Immature natural killer cell (primary cell): ENCODE results near the gene RAD51. TPM values are rescaled to one million over a fixed set of nuclear protein-coding genes. Genes with fewer than 3 reads are reported as not detected.

Experiments
- DNase-seq, 3 donors: peaks; one replicate each; pipeline ENCODE4 v3.0.0; 2022; ENCODE audit warnings: mixed read lengths in 1 of 3
- H3K27ac Mint-ChIP-seq, 6 donors: one replicate each; pipeline ENCODE4 v1.8.0; 2020; ENCODE audit warnings: mixed read lengths in 6 of 6, mild to moderate bottlenecking in 5 of 6, inconsistent platforms in 4 of 6, moderate library complexity in 3 of 6
- H3K27me3 Mint-ChIP-seq, 3 donors: one replicate each; pipeline ENCODE4 v1.8.0; 2020 to 2021; ENCODE audit warnings: low read depth in 3 of 3, mild to moderate bottlenecking in 3 of 3, mixed read lengths in 3 of 3, moderate library complexity in 3 of 3, inconsistent platforms in 1 of 3
- H3K36me3 Mint-ChIP-seq, 3 donors: one replicate each; pipeline ENCODE4 v1.8.0; 2020; ENCODE audit warnings: mixed read lengths in 3 of 3, inconsistent platforms in 2 of 3, mild to moderate bottlenecking in 2 of 3
- H3K4me1 Mint-ChIP-seq, 2 donors: one replicate each; pipeline ENCODE4 v1.8.0; 2020; ENCODE audit warnings: inconsistent platforms in 2 of 2, mild to moderate bottlenecking in 2 of 2, mixed read lengths in 2 of 2, moderate library complexity in 1 of 2
- H3K4me3 Mint-ChIP-seq, 5 donors: one replicate each; pipeline ENCODE4 v1.8.0; 2020; ENCODE audit warnings: mild to moderate bottlenecking in 5 of 5, mixed read lengths in 5 of 5, inconsistent platforms in 3 of 5, moderate library complexity in 3 of 5
- H3K9me3 Mint-ChIP-seq, 6 donors: one replicate each; pipeline ENCODE4 v1.8.0; 2020; ENCODE audit warnings: mild to moderate bottlenecking in 6 of 6, mixed read lengths in 6 of 6, inconsistent platforms in 4 of 6, moderate library complexity in 3 of 6
- polyA plus RNA-seq, 3 donors: library from polyadenylated mRNA; unstranded; fragments of 300-500 nt; fragmentation: Illumina TruSeq; gene quantifications; one replicate each; pipeline ENCODE4 v1.2.3, GENCODE V29; 2021

Gene RAD51
- polyA plus RNA-seq, 3 donors from 2014 or later, result 2.6 to 7.5 (median 4.7) TPM

GRCh38 chr15:40693904-40694687 lies 878 bp upstream of the RAD51 start:
- Mint-ChIP-seq H3K9me3 (no peaks in the 10 kb centered on the region), H3K27ac (peak overlapping the region; percentile 94 to 98 (median 97)), H3K27me3 (peaks cover 6 to 9% (median 8%) of the 10 kb centered on the region in 3 donors), H3K4me1 (peaks cover 29% of the 10 kb centered on the region in 2 donors), H3K36me3 (peaks cover 0 to 7% (median 3%) of the 10 kb centered on the region in 3 donors), H3K4me3 (peak overlapping the region; percentile 94 to 100 (median 99))
- DNase-seq, result no peak

GRCh38 chr15:40695469-40695890 lies 506 bp downstream of the RAD51 start:
- no peaks in the 10 kb centered on the region for H3K9me3 Mint-ChIP-seq
- H3K4me3 Mint-ChIP-seq, result peak overlapping the region; percentile 94 to 100 (median 99)
- peaks cover 29% of the 10 kb centered on the region in 2 donors for H3K4me1 Mint-ChIP-seq
- peaks cover 6 to 9% (median 8%) of the 10 kb centered on the region in 3 donors for H3K27me3 Mint-ChIP-seq
- H3K27ac Mint-ChIP-seq, result peak overlapping the region; percentile 49 to 98 (median 96)
- H3K36me3 Mint-ChIP-seq, result peaks cover 0 to 4% (median 3%) of the 10 kb centered on the region in 3 donors
- DNase-seq, result no peak

- peak overlapping the region in 4 of 5 donors; percentile 94 to 100 (median 98) for H3K4me3 Mint-ChIP-seq
Observed at GRCh38 chr15:40696228-40696627, 1.3 kb downstream of the RAD51 start.

GRCh38 chr15:40697916-40698315 lies 2.9 kb downstream of the RAD51 start:
- DNase-seq, result no peak
- Mint-ChIP-seq H3K27ac (peak overlapping the region in 1 of 6 donors; percentile 13), H3K4me3 (peak overlapping the region in 1 of 5 donors; percentile 25), H3K27me3 (peaks cover 6 to 8% (median 7%) of the 10 kb centered on the region in 3 donors), H3K36me3 (peaks cover 0 to 3% (median 0%) of the 10 kb centered on the region in 3 donors), H3K4me1 (peaks cover 23 to 34% of the 10 kb centered on the region in 2 donors), H3K9me3 (no peaks in the 10 kb centered on the region)

More at GRCh38 chr15:40696228-40696627, 1.3 kb downstream of the RAD51 start:
- H3K27me3 Mint-ChIP-seq, result peaks cover 6 to 9% (median 8%) of the 10 kb centered on the region in 3 donors
- H3K36me3 Mint-ChIP-seq, result peaks cover 0 to 4% (median 3%) of the 10 kb centered on the region in 3 donors
- H3K4me1 Mint-ChIP-seq, result peaks cover 29% of the 10 kb centered on the region in 2 donors
- no peaks in the 10 kb centered on the region for H3K9me3 Mint-ChIP-seq
- no peak for DNase-seq
- peak overlapping the region in 1 of 6 donors; percentile 97 for H3K27ac Mint-ChIP-seq

- Mint-ChIP-seq H3K27ac (peak overlapping the region in 1 of 6 donors; percentile 77), H3K9me3 (no peaks in the 10 kb centered on the region), H3K4me1 (peaks cover 0 to 5% of the 10 kb centered on the region in 2 donors), H3K4me3 (no peak overlapping the region), H3K27me3 (peaks cover 0 to 3% (median 1%) of the 10 kb centered on the region in 3 donors), H3K36me3 (no peaks in the 10 kb centered on the region)
- DNase-seq, result peak; percentile 40 to 56 (median 47)
Observed at GRCh38 chr15:40702077-40702476, 7.1 kb downstream of the RAD51 start.

GRCh38 chr15:40706121-40706520 lies 11.1 kb downstream of the RAD51 start:
- Mint-ChIP-seq H3K36me3 (peaks cover 0 to 5% (median 0%) of the 10 kb centered on the region in 3 donors), H3K27me3 (peaks cover 0 to 1% (median 0%) of the 10 kb centered on the region in 3 donors)

GRCh38 chr15:40714144-40714543 lies 19.2 kb downstream of the RAD51 start:
- Mint-ChIP-seq H3K27ac (peak overlapping the region in 1 of 6 donors; percentile 39), H3K27me3 (no peaks in the 10 kb centered on the region), H3K9me3 (no peaks in the 10 kb centered on the region), H3K4me1 (no peaks in the 10 kb centered on the region), H3K36me3 (peaks cover 0 to 5% (median 3%) of the 10 kb centered on the region in 3 donors), H3K4me3 (no peak overlapping the region)
- no peak for DNase-seq

More at GRCh38 chr15:40706121-40706520, 11.1 kb downstream of the RAD51 start:
- DNase-seq, result no peak
- Mint-ChIP-seq H3K9me3 (no peaks in the 10 kb centered on the region), H3K27ac (no peak overlapping the region), H3K4me1 (peaks cover 0 to 5% of the 10 kb centered on the region in 2 donors), H3K4me3 (no peak overlapping the region)

- no peak for DNase-seq
- Mint-ChIP-seq H3K4me3 (no peak overlapping the region), H3K27ac (no peak overlapping the region), H3K9me3 (no peaks in the 10 kb centered on the region), H3K27me3 (no peaks in the 10 kb centered on the region), H3K36me3 (peaks cover 0 to 3% (median 0%) of the 10 kb centered on the region in 3 donors), H3K4me1 (no peaks in the 10 kb centered on the region)
Observed at GRCh38 chr15:40716165-40716564, 21.2 kb downstream of the RAD51 start.

GRCh38 chr15:40721701-40722100 lies 26.7 kb downstream of the RAD51 start:
- Mint-ChIP-seq H3K4me3 (no peak overlapping the region), H3K9me3 (no peaks in the 10 kb centered on the region), H3K27me3 (peaks cover 0 to 1% (median 0%) of the 10 kb centered on the region in 3 donors), H3K27ac (no peak overlapping the region), H3K36me3 (peaks cover 0 to 3% (median 0%) of the 10 kb centered on the region in 3 donors), H3K4me1 (no peaks in the 10 kb centered on the region)
- no peak for DNase-seq

GRCh38 chr15:40722354-40722753 lies 27.4 kb downstream of the RAD51 start:
- Mint-ChIP-seq H3K4me1 (no peaks in the 10 kb centered on the region), H3K27ac (no peak overlapping the region), H3K36me3 (peaks cover 0 to 3% (median 0%) of the 10 kb centered on the region in 3 donors), H3K27me3 (peaks cover 0 to 1% (median 0%) of the 10 kb centered on the region in 3 donors), H3K9me3 (no peaks in the 10 kb centered on the region), H3K4me3 (no peak overlapping the region)
- DNase-seq, result no peak

- peaks cover 0 to 1% (median 0%) of the 10 kb centered on the region in 3 donors for H3K27me3 Mint-ChIP-seq
- DNase-seq, result no peak
- H3K4me1 Mint-ChIP-seq, result no peaks in the 10 kb centered on the region
- no peak overlapping the region for H3K4me3 Mint-ChIP-seq
- H3K9me3 Mint-ChIP-seq, result no peaks in the 10 kb centered on the region
- no peak overlapping the region for H3K27ac Mint-ChIP-seq
- peaks cover 0 to 3% (median 0%) of the 10 kb centered on the region in 3 donors for H3K36me3 Mint-ChIP-seq
Observed at GRCh38 chr15:40722934-40723333, 28.0 kb downstream of the RAD51 start.

GRCh38 chr15:40723919-40724318 lies 28.9 kb downstream of the RAD51 start:
- Mint-ChIP-seq H3K36me3 (peaks cover 0 to 5% (median 0%) of the 10 kb centered on the region in 3 donors), H3K27ac (no peak overlapping the region), H3K4me1 (no peaks in the 10 kb centered on the region), H3K9me3 (no peaks in the 10 kb centered on the region), H3K4me3 (no peak overlapping the region), H3K27me3 (peaks cover 0 to 1% (median 0%) of the 10 kb centered on the region in 3 donors)
- no peak for DNase-seq

- no peak for DNase-seq
- Mint-ChIP-seq H3K4me1 (no peaks in the 10 kb centered on the region), H3K27me3 (no peaks in the 10 kb centered on the region), H3K36me3 (peaks cover 5 to 25% (median 12%) of the 10 kb centered on the region in 3 donors), H3K9me3 (no peaks in the 10 kb centered on the region), H3K27ac (peak overlapping the region in 3 of 6 donors; percentile 17 to 46 (median 40)), H3K4me3 (no peak overlapping the region)
Observed at GRCh38 chr15:40731034-40731433, 36.1 kb downstream of the RAD51 start.

- H3K4me3 Mint-ChIP-seq, result no peak overlapping the region
- H3K36me3 Mint-ChIP-seq, result peaks cover 6 to 57% (median 12%) of the 10 kb centered on the region in 3 donors
- H3K27me3 Mint-ChIP-seq, result peaks cover 0 to 3% (median 0%) of the 10 kb centered on the region in 3 donors
- peaks cover 4 to 5% of the 10 kb centered on the region in 2 donors for H3K4me1 Mint-ChIP-seq
- DNase-seq, result no peak
- no peaks in the 10 kb centered on the region for H3K9me3 Mint-ChIP-seq
- H3K27ac Mint-ChIP-seq, result no peak overlapping the region
Observed at GRCh38 chr15:40736575-40736974, 41.6 kb downstream of the RAD51 start.
